Neural progenitor cell (in vitro differentiated cells): ENCODE measurements around the gene UROD.

Source experiments
- CTCF ChIP-seq: fragments of 200-600 bp; sonication (generic); IDR thresholded peaks from 2 replicates; pipeline ENCODE4 v1.5.1; 2017; ENCODE audit warnings: antibody characterized with exemption, mild to moderate bottlenecking
- EZH2 ChIP-seq: fragments of 200-600 bp; sonication (generic); IDR thresholded peaks from 2 replicates; pipeline ENCODE4 v1.6.1; 2017; ENCODE audit warnings: antibody characterized with exemption, mild to moderate bottlenecking, moderate library complexity
- EZH2phosphoT487 ChIP-seq: fragments of 200-600 bp; sonication (generic); IDR thresholded peaks from 2 replicates; pipeline ENCODE4 v1.6.1; 2017; ENCODE audit warnings: antibody characterized with exemption

- TF ChIP-seq CTCF = no peak
- no peak for TF ChIP-seq EZH2
- TF ChIP-seq EZH2phosphoT487 = no peak
These were observed 35.0 kb downstream of the UROD start for GRCh38 chr1:45047032-45047431.
